Measurements from ENCODE around the gene GADD45G.

Gene GADD45G

DNA sequence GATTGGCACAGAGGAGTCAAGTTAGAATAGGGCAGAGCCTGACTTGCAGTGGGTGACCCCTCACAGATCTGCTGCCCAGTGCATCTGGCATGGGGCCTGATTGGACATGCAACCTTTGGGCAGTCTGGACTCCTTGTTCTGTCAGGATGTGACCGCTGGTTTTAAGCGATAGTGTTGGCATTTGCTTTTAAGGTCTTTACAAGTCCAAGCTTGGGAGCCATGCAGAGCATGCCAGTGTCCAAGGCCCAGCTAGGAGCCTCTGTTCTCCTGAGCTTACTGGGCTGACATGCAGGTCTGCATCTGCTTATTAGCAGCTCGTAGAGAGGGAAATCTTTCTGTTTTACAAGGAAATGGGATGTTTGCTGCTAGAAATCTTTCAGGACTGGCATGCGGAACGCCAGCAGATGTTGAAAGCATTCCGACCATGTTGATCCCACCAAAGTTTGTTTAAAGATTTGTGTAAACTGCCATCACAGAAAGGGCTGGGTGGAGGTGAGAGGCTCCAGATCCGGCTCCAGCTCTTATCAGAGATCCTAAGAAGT lies 27.5 kb downstream of the GADD45G start:
- no peak for DNase-seq

- no peak for DNase-seq
Measured at GRCh38 chr9:89632736-89633135, 27.9 kb downstream of the GADD45G start.

- no peak for DNase-seq
Measured at GRCh38 chr9:89633404-89633803, 28.6 kb downstream of the GADD45G start.

- DNase-seq, result no peak
Measured at GRCh38 chr9:89633920-89634319, 29.1 kb downstream of the GADD45G start.

- no peak for DNase-seq
Measured at GRCh38 chr9:89634995-89635742, 30.4 kb downstream of the GADD45G start.

- DNase-seq, result no peak
Measured at GRCh38 chr9:89635816-89636215, 31.0 kb downstream of the GADD45G start.

DNA sequence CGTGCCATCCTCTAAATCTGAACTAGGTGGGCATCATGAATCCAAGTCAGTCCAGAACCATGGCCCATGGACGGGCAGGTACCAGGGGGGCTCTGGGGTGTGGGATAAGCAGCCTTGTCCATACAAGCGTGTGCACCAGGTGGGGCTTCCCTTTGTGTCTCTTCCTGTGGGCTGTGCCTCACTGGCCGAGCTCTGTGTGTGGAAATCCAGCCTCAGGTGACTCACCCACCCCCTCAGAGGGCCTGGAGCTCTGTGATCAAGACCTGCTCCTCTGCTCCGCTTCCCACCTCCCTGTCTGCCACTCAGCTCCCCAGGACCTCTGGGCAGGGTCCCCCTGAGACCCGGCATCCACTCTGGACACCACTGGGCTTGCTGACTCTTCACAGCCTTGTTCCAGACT lies 33.0 kb downstream of the GADD45G start:
- DNase-seq, result no peak

DNA sequence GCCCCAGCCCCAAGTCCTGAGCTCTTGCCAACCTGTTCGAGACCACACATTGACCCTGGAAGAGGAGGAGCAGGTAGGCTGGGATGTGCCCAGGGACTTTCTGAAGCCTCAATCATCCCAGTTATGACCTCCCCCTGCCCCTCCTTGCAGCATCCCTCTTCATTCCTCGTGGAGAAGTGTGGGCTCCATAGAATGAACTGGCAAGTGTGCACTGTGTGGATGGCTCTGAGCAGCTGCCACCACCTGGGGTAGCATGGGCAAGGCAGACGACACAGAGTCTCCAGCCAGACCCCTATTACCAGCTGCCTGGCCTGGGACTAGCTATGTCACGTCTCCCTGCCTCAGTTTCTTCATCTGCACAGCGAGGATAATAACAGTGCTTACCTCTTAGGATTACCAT lies 33.5 kb downstream of the GADD45G start:
- DNase-seq, result no peak

DNA sequence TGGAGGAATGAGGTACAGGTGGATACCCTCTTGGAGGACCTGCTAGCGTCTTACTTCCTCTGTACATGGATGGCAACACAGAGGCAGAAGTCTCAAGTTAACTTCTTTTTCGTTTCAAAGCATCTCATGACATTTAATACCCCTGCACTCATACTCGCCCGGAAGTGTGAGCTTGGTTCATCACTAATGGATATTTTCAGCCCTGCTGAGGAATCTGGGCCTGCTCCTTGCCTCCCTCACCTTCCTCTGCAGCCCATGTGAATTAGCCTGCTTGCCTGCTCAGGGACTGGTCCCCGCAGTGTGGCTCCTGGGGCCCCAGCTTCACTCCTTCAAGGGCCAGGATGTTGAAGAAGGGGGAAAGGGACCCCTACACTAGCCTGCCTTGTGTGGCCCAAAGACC lies 34.1 kb downstream of the GADD45G start:
- DNase-seq, result no peak

GRCh38 chr9:89639367-89639795 lies 34.6 kb downstream of the GADD45G start:
- no peak for DNase-seq

DNA sequence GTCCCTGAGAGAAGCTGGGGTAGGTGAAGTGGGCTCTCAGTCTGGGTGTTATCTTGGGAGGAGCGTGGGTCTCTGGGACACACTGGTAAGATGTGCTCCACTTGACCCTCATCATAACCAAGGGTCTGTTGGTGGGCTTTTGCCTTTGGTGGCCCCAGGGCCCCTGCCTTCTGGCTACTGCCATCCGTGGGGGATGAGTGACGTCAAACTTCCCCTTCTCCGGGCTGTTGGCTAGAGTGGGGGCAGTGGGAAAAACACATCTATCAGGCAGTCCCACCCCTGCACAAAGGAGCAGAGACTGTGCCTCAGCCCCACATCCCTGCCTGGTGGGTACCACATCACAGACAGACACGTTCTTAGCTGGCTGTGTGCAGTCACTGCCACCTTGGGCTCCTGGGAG lies 35.1 kb downstream of the GADD45G start:
- no peak for DNase-seq

DNA sequence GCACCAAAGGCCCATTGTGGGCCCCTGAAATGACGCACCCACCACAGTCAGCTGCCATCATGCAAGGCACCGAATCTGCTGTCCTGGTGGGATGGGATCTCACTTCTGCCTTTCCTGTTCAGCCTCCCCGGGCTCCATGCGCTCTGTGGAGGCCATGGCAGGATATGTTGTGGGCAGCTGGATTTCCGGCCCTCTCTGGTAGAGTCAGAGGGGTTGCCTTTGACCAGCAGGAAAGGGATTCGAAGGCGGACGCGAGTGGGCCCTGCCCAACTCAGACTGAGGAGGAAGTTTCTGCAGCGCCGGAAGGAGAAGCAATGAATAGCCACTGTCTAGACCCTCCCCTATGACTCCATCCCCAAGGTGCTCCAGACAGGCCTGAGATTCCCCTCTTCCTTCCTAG lies 35.5 kb downstream of the GADD45G start:
- no peak for DNase-seq

DNA sequence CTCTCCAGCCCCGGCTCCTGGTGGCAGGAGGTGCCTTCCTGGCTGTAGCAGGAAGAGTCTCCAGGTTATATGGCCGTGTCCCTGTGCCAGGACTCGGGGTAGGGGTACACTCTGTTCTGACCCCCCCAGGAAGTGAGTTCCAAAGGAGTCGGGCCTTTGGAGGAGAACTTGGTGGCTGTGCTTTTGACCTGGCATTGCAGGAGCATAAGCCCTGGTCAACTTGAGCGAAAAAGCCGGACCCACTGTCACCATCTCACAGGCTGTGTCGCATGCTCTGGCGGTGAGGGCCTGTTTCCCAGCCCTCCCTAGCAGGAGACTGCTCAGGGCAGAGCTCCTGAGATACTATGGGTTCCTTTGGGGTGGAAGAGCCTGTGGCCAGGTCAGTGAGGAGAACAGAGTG lies 36.0 kb downstream of the GADD45G start:
- DNase-seq, result no peak

GRCh38 chr9:89641980-89642379 lies 37.2 kb downstream of the GADD45G start:
- DNase-seq, result no peak

DNA sequence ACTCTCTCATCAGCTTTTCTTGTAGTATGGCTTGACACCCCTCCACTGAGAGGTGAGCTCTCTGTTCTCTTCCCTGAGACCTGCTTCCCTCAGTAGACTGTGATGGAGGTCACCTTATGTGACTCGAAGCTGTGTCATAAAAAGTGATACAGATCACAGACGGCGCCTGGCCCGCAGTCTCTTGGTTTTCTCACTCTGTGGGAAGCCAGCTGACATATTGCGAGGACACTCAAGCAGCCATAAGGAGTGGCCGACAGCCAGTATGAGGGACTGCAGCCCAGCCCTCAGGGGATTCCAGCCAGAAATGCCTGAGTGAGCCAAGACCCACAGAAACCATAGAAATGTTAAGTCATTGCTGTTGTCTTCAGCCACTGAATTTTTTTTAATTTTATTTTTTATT lies 38.0 kb downstream of the GADD45G start:
- DNase-seq, result no peak

GRCh38 chr9:89646189-89646939 lies 41.6 kb downstream of the GADD45G start:
- DNase-seq, result no peak

- DNase-seq, result no peak
Measured at GRCh38 chr9:89647366-89648128, 42.7 kb downstream of the GADD45G start.

DNA sequence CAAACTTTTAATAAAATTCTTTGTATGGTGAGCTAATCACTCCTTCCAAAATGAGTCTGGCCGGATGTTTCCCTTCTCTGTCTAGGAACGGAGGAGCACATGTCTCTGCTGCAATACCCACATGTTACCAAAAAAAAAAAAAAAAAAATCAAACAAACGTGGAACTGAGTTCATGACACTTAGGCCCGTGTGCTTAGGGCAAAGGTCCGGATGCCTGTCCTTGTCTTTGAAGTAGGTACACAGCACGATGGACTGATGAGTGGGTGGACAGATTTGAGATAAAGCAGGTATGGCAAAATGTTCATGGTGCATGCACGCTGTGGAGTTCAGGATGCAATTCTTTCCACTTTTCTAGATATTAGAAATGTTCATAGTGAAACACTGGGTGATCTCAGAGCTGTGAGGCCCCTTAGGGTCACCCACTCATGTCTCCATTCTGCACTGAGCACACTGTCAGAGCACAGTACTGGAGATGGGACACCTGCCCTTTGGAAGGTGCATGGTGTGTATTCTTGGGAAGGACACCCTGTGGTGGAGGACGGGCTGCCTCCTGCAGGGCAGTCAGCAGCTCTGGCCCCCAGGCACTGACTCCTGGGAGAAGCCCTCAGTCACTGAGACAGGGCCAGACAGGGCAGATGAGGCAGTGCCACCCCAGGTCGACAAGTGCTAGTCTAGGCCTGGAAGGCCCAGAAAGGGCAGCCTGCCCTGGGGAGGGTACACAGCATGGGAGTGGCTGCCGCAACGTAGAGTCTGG lies 43.6 kb downstream of the GADD45G start:
- DNase-seq, result no peak

DNA sequence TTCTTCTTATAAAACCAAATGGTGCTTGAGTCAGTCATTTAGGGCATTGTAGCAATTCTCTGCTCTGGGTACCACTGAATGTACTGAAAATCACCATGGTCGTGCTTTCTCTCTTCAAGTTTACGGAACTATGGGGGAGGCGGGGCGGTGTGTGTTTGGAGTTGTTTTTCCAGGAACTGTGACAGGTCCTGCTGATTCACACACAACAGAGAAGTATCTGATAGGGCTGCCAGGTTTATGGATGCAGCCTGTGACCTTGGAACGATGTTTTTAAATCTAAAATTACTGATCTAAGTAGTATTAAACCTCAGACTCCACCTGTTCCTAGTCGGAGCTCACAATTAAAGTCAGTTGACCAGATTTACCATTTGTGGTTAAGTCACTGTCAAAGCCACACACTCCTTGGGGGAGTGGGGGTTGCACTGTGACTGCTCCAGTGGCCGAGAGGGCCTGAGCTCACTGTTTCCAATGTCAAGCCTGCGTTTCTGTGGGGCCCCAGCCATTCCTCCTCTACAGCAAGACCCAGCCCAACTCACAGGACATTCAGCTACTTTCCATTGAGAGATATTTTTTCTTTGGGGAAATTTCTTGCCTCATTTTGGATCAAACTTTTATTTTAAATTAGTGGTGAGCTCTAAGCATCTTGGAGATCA lies 44.4 kb downstream of the GADD45G start:
- no peak for DNase-seq

DNA sequence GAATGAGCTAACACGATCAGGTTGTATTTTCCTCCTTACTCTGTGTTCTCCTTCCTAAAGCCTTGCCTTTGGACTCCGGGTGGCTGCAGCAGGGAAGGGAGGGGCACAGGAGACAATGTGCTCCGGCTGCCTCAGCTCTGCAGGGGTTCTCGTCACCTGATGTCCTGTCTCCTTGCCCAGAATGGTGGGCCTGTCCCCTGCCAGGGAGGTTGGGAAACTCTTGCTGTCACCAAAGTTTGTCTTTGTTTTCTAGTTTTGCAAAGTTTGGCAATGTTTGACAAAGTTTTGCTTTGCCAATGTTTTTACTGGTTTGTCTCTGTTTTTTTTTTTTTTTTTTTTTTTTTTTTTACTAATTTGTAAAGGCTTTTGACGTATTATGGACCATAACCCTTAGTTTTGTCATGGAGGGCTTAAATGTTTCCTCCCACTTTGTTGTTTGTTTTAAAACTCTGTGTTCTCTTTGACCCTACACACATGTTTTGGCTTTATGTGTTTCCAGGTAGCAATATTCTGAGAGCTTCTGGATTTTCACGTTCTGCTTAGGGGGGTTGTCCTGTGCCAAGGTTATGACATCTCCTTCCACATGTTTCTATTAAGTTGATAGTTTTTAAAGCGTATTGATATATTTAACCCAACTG lies 49.3 kb downstream of the GADD45G start:
- DNase-seq, result no peak
